RWPE2 (cell line): ENCODE measurements around the gene MGLL.

Source experiments
- ATAC-seq: fragments of 200-7000 bp; cut with Tn5 transposase; 3 replicates; pipeline ENCODE4 v1.9.1; 2021; ENCODE audit warnings: low read depth
- DNase-seq: peaks from one replicate; pipeline ENCODE4 v3.0.0-alpha.2; 2020; ENCODE audit warnings: low spot score
- H3K27ac ChIP-seq: fragments of 450-650 bp; 2 replicates; pipeline ENCODE4 v1.5.1; 2017; ENCODE audit warnings: mild to moderate bottlenecking; ENCODE audit not compliant: poor library complexity, severe bottlenecking
- H3K27me3 ChIP-seq: fragments of 250-450 bp; sonication (Bioruptor Pico); 2 replicates; pipeline ENCODE4 v1.5.1; 2021; ENCODE audit warnings: mild to moderate bottlenecking, moderate library complexity; ENCODE audit not compliant: insufficient read depth, poor library complexity, severe bottlenecking
- H3K36me3 ChIP-seq: fragments of 250-450 bp; sonication (Bioruptor Pico); 2 replicates; pipeline ENCODE4 v1.5.1; 2020; ENCODE audit warnings: low read depth, mild to moderate bottlenecking, moderate library complexity
- H3K4me1 ChIP-seq: fragments of 250-450 bp; sonication (Bioruptor Pico); 2 replicates; pipeline ENCODE4 v1.5.1; 2021; ENCODE audit warnings: mild to moderate bottlenecking, moderate library complexity; ENCODE audit not compliant: insufficient read depth, poor library complexity, severe bottlenecking
- H3K4me3 ChIP-seq: fragments of 250-450 bp; sonication (Bioruptor Pico); 2 replicates; pipeline ENCODE4 v1.5.1; 2021; ENCODE audit warnings: mild to moderate bottlenecking, moderate library complexity; ENCODE audit not compliant: severe bottlenecking
- H3K9me3 ChIP-seq: fragments of 250-450 bp; sonication (Bioruptor Pico); 2 replicates; pipeline ENCODE4 v1.5.1; 2021; ENCODE audit warnings: mild to moderate bottlenecking, moderate library complexity; ENCODE audit not compliant: severe bottlenecking
- TF ChIP-seq, protein P1 (sequence below): fragments of 450-650 bp; IDR thresholded peaks from one replicate; pipeline ENCODE4 v1.5.1; 2017; ENCODE audit warnings: mild to moderate bottlenecking, moderate library complexity; ENCODE audit not compliant: poor library complexity, severe bottlenecking

MGLL gene

DNA sequence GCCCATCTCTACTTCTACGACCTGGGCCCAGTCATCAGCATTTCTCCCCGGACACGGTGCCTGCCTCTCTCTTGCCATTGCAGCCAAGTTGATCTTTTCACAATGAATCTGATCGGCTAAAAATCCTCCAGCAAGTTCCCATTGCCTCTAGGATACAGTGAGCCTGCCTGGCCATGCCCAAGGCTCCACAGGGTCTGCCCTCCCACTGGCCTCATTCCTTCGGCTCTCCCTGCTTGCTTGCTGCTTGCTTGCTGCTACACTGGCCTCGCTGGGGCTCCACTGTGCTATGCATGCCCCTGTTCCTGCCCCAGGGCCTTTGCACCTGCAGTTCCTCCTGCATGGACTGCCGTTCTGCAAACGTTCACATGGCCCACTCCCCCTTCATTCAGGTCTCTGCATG is 147.5 kb downstream of the MGLL start:
- DNase-seq (no peak), ATAC-seq (no peak)
- Histone ChIP-seq H3K36me3 (no peaks in the 10 kb centered on the region), H3K4me1 (no peaks in the 10 kb centered on the region), H3K27ac (no peak overlapping the region), H3K4me3 (no peak overlapping the region), H3K9me3 (no peaks in the 10 kb centered on the region), H3K27me3 (no peaks in the 10 kb centered on the region)
- TF ChIP-seq, protein P1, sequence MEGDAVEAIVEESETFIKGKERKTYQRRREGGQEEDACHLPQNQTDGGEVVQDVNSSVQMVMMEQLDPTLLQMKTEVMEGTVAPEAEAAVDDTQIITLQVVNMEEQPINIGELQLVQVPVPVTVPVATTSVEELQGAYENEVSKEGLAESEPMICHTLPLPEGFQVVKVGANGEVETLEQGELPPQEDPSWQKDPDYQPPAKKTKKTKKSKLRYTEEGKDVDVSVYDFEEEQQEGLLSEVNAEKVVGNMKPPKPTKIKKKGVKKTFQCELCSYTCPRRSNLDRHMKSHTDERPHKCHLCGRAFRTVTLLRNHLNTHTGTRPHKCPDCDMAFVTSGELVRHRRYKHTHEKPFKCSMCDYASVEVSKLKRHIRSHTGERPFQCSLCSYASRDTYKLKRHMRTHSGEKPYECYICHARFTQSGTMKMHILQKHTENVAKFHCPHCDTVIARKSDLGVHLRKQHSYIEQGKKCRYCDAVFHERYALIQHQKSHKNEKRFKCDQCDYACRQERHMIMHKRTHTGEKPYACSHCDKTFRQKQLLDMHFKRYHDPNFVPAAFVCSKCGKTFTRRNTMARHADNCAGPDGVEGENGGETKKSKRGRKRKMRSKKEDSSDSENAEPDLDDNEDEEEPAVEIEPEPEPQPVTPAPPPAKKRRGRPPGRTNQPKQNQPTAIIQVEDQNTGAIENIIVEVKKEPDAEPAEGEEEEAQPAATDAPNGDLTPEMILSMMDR, result no peak

DNA sequence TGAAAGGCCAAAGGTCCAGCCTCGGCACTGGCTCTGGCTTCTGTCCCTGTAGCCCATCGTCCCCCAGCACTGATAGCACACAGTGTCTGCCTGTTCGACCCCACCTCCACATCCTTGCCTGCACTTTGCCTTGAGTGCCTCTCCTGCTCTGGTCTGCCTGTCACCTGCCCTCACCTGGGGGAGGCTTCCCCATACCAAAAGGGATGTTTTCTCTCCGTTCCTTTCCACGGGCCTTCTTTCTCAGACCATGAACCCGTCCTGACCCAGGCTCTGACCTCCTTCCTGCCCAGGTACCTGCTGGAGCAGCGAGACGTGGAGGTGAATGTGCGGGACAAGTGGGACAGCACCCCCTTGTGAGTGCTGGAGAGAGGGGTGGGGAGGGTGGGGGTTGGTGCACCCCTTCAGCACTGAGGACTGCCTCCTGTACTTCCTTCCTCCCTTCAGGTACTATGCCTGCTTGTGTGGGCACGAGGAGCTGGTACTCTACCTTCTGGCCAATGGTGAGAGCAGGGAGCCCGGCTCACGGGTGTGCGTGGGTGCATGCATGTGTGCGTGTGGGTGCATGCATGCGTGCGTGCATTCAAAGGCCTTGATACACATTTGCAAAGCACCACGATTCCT is 148.1 kb downstream of the MGLL start:
- H3K4me1 ChIP-seq, result no peaks in the 10 kb centered on the region
- peak; percentile 38 for DNase-seq
- ATAC-seq, result no peak
- no peaks in the 10 kb centered on the region for H3K27me3 ChIP-seq
- no peaks in the 10 kb centered on the region for H3K9me3 ChIP-seq
- no peak overlapping the region for H3K27ac ChIP-seq
- H3K36me3 ChIP-seq, result no peaks in the 10 kb centered on the region
- no peak overlapping the region for H3K4me3 ChIP-seq
- TF ChIP-seq, protein P1, result no peak

DNA sequence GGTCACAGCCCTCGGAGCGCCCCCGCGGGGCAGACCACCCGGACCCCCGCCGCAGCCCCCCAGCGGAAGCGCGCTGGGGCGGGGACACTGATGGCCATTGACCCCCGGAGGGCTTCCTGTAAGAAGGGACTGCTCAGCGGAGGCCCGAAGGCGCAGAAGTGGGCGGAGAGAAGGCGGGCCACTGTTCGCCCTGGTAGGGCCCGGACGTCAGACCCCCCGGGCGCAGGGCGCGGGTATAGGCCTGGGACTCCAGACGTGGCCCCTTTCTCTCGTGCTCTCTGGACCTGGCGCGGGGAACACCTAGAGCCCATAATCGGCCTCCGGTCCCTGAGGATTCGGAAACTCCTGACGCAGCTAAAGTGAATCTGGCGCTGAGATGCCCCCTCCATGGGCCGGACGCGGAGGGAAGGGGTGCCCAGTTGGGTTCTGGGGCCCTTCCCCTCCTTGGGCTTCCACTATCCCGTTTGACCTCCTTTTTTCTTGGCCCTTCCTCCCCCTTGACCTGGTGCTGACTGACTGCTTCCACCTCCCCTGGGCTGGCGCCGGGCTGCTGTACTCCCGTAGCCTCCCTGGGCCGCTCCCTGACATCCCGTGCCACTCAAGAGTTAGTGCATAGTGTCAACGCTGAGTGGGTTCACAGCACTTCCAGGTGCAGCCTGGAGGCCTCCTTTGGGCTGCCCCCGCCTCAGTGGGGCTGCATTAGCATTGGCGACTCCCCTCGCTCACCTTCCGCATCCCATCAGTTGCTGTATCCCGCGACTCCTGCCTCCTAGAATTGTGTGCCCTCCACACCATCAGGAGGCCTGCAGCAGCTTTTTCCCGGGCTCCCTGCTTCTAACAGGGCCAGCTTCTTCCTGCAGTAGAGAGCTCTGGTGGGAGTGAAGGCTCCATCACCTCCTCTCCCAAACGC is 148.9 kb downstream of the MGLL start:
- DNase-seq (peak; percentile 60), ATAC-seq (peak; percentile 32)
- TF ChIP-seq, protein P1, result no peak
- H3K27me3 ChIP-seq, result no peaks in the 10 kb centered on the region
- H3K4me3 ChIP-seq, result peak overlapping the region; percentile 89
- H3K4me1 ChIP-seq, result no peaks in the 10 kb centered on the region
- peak overlapping the region; percentile 68 for H3K27ac ChIP-seq
- no peaks in the 10 kb centered on the region for H3K9me3 ChIP-seq
- no peaks in the 10 kb centered on the region for H3K36me3 ChIP-seq

DNA sequence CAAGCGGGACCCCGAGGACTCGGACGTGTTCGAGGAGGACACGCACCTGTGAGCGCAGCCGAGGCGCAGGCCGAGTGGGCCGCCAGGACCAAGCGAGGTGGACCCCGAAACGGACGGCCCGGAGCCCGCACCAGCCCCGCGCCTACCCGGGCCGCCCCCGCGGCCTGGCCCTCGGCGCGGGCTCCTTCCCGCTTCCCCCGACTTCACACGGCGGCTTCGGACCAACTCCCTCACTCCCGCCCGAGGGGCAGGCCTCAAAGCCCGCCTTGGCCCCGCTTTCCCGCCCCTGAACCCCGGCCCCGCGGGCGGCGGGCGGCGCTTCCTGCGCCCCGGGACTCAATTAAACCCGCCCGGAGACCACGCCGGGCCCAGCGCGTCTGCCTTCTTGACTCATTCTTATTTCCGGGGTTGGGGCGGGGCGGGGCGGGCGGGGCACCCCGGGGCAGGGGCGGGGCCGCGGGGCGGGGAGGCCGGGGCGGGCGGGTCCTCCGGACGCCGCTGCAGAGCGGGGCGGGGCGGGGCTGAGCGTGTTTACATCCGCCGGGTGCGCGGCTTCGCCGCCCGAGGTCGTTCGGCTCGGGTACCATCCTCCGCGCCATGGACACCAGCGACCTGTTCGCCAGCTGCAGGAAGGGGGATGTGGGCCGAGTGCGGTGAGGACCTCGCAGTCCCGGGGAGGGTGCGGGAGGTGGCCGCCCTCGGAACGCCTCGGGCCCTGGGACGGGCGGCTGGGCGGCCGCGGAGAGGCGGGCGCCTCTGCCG is 149.7 kb downstream of the MGLL start, which contains the start of gene ABTB1:
TSS of gene ABTB1 (plus strand) at position 524 of the 762 bp plus-strand sequence. CDS start at position 598, 74 bp downstream.
- Histone ChIP-seq H3K4me3 (peak within 1 kb of the TSS; percentile 89), H3K27ac (peak within 1 kb of the TSS; percentile 68), H3K36me3 (no peaks in the 10 kb centered on the region)

More for the DNA sequence above, 149.7 kb downstream of the MGLL start, which contains the start of gene ABTB1:
- no peaks in the 10 kb centered on the region for H3K27me3 ChIP-seq
- ATAC-seq (peak; percentile 75), DNase-seq (peak; percentile 83)
- no peaks in the 10 kb centered on the region for H3K9me3 ChIP-seq
- TF ChIP-seq, protein P1, result no peak
- no peaks in the 10 kb centered on the region for H3K4me1 ChIP-seq
